GM21737 (cell line): Measurements from ENCODE around the gene PARP12.

ENCODE experiments used
- ATAC-seq: cut with Tn5 transposase; IDR thresholded peaks from one replicate; pipeline ENCODE4 v1.9.1; 2021; ENCODE audit warnings: mild to moderate bottlenecking, moderate library complexity; ENCODE audit not compliant: unreplicated experiment

PARP12 gene

DNA sequence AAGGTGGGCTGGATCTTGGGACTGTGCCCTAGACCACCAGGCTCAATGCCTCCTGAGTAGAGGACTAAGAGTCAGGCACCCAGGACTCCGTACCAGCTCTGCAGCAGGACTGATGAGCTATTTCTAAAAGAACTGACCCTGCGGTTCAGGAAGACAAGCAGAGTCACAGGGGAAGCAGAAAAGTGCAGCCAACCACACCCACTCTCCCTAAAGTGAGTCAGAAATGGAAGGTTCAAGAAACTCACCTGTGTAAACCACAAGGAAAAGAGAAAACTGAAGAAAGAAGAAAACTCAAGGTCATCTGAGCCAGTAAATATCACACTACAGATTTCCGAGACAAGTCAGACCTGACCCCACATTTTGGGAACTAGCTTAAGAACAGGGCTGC is 2.5 kb downstream of the PARP12 start:
- ATAC-seq, result no peak

DNA sequence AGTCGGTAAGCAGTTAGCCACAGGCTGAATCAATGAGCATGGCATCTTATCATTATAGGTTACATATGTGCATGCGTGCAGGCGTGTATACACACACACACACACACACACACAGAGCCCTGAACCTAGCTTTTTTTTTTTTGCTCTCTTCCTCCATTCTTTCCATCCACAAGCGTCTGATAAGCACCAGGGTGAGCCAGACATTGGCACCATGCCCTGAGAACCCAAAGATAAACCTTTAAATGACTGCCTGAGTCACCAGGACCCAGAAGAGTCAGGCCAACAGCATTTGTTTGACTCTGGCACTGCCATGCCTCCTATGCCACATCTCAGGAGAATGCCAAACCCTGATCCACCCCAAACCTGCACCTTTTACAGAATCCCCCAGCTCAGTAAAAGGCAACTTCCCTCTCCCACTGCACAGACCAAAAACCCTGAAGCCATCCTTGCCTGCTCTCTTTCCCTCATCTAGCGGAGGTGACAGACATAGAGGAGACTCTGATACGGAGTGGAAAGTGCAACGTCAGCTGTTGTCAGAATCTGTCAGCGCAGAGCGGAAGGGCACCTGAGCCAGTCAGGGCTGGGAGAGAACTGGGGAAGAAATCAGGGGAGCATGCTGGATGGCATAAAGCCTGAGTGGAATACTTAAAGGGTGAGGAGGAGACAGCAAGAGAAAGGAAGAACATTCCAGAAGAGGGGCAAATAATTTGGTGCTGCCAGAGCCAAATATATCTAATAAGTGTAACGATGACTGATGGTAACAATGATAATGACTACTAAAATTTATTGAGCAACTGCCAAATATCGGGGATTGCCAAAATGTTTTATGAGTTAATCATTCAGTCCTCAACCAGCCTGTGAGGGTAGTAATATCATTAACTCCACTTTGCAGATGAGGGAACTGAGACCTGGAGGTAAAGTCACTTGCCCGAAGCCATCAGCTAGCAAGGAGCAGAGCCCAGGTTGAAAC is 3.2 kb downstream of the PARP12 start:
- ATAC-seq, result no peak

DNA sequence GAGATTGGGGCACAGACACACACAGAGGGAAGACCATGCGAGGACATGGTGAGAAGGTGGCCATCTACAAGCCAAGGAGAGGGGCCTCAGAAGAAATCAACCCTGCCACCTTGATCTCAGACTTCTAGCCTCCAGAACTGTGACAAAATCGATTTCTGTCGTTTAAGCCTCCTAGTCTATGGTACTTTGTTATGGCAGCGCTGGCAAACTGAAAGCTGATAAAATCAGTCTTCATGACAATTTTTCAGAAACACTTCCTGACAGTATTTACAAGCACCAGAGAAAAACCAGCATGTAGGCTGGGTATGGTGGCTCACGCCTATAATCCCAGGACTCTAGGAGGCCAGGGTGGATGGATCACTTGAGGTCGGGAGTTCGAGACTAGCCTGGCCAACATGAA is 4.2 kb downstream of the PARP12 start:
- no peak for ATAC-seq

DNA sequence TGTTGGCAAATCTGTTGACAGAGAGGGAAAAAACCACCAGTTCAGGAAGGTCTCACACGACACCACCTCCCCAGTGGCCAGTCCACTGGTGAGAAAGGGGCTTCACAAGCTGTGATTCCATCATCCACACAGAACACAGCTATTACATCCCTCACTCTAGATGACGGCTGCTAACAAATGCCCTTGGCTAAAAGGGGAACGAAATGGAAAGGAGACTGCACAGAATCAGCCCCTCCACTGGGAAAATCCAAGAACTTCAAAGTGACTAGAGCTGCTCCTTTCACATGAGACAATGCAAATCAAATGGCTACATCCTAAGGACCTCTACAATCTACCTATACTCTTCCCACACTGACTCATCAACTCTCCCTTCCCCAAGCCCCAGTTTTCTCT is 5.6 kb downstream of the PARP12 start:
- no peak for ATAC-seq

DNA sequence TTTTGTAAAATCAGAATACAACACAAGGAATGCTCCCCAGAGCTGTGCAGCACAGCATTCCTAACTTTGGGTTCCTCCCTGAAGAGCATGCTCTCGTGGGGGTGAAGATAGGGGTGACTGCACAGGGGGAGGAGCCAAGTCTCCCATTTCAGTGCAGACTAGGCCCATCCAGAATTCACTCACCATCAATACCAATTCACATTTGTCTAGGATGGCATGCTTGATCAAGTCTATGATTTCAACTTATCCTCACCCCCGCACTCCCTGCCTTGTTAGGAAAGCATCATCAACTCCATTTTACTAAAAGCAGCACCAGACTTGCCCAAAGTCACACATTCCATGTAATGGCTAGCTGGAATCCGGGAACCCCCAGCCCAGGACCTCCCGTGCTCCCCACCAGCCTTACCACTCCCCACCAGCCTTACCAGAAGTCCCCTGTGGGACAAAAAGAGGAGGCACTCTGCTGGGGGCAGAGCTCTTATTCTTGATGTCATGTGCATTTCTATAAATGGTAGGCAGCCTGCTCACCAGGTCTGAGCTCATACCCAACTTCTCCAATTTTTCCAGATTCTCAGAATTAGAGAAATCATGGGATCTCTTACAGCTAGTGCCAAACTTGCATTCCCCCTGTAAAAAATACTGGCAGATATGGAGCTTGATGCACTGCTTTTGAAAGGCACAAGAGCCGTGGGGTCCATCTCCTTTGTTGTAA is 6.2 kb downstream of the PARP12 start:
- ATAC-seq, result no peak

DNA sequence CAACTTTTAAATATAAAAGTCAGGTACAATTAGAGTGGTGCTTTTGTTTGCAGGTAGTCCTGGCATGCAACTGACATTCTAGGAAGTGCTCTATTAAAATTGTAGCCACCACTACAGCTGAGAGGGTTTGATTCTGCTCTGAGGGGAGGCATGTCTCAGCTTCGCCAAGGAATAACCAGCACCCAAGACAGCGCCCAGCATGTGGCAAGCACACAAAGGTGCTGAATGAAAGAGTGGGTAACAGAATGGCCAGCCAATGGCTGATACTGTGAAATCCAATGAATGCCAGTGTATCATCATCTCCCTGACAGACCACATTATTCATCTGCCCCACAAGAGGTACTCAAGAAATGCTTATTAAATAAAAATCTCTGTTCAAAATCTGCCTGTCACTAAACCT is 6.9 kb downstream of the PARP12 start:
- ATAC-seq, result no peak

DNA sequence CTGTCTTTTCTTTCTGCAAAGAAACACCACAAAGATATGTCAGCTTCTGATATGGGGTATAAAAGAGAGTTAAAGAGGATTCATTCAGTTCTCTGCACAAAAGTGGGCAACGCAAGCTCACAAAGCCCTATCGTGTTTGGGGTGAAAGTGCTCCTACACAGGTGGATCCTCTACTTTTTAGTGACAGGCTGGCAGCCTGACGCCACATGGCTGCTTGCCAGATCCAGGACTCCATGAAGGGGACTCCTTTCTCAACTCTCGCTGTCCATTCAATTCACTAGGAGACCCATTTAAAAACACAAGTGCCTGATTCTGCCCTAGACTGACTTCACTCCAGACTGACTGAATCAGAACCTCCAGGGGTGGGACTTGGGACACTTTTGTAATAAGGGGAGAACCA is 8.0 kb downstream of the PARP12 start:
- ATAC-seq, result no peak

DNA sequence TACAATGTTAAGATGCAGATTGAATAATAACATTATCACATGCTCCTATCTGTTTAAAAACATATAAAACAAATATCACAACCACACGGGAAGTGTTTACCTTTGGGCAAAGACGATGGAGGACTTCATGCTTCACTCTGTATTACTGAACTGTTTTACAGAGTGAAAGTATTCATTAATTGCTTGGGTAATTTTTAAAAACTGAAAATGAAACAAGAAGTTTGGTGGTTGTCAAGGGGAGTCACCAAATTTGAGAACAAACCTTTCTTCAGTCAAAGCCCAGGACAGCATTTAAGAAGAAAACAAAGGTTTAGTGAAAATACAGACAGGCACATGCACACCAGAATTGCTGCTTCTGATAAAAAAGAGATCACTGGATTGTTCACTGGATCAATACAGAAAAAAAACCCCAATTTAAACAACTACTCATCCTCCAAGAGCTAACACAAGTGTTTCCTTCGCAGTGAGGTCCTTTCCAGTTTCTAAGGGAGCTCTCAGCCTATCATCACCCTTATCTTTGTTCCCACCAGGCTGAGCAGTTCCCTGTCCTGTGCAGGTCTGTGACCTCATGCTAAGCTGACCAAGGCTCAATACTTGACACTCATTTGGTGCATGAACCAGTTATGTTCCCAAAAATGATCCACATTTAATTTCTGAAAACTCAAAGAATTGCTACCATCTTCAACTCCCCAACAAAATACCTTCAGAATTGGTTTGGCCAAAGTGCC is 8.8 kb downstream of the PARP12 start:
- peak; percentile 82 for ATAC-seq

DNA sequence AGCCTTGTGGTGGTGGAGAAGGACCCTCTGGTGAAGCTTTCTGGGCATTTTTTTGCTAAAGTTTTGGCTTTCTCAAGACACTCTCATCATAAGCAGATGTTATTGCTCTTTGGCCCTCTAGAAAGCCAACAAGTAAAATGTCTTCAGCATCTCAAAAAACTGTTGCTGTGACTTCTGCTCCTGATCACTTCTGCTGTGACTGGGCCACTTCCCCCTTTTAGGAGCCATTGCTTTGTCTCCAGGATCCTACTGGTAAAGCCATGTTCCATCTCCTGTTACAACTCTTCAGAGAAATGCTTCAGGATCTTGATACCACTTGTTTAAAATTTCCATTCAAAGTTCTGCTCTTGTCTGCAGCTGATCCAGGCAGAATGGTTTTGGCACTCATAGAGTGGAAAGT is 10.9 kb downstream of the PARP12 start:
- ATAC-seq, result no peak

DNA sequence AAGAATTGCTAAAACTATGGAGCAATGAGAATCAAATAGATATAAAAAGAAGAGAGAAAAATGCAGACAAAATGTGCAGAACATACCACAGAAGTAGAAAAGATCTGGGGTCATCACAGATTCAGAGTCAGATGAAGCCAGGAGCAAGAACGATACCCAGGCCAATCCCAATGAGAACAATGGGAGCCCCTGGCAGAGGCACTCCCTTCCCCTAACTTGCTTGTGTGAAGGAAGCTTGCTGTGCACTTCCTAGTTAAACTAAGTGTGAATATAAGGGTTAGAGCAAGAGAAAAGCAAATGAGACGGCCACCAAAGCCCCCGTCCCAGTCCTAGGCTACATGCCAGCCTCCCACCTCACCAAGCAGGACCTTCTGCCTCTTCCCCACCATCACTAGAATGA is 12.7 kb downstream of the PARP12 start:
- no peak for ATAC-seq

DNA sequence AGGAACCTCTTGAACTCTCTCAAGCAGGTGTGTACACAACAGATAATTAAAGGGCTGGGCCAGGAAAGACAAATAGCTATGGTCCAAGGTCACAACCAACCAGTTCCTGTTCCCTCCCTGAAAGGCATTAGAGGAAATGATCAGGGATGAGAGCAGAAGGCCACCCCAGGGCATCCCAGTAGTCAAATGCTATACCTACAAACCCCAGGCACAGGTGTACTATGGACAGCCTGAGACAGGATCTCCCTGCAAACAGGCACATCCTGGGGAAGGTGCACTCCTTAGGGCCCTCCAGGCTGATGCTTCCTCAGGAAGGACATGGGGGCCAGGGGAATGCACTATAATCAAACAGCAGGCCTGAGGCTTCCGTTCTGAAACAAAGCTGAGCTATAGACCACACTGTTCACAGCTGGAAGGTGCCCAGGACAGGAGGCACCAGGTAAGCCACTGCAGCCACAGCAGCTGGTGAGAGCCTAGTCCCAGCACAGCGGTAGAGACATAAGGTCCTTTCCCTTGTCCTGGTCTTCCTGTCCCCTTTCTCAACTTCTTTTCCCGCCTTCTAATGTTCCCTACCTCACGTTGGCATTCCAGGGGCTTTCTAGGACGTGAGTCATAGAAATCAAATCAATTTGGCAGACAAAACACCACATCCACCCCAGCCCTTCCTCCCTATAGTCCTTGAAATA is 13.3 kb downstream of the PARP12 start:
- ATAC-seq, result no peak

DNA sequence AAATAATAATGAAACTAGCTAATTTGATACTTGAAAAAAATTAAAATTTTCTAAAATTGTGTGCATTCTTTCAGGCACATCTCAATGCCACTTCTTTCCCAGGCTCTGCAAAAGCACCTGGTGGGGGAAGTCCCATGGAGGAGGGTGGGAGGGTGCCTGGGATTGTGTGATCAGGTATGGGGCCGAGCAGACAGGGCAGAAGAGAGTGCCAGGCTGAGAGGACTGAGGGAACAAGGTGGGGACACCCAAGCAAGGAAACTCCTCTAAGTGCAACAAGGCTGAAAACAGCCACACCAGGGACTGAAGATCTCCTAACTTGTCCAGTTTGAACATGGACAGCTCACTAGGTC is 13.8 kb downstream of the PARP12 start:
- no peak for ATAC-seq

DNA sequence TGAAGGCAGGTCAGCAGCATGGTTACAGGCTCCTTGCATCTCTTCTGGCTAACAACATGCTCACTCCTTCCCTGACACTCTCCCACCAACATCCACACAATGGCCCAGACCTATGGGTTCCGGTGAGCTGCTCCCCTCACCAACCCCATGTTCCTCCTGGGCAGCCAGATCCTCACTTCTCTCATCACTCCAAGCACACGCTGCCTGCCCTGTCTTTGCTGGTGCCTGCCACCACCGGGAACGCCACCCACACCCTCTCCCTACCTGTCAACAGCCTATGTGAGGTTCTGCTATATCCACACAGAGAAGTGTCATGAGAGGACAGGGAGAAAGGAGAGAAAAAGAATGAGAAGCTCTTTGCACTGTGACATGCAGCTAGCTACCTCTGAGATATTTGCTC is 14.6 kb downstream of the PARP12 start:
- no peak for ATAC-seq

DNA sequence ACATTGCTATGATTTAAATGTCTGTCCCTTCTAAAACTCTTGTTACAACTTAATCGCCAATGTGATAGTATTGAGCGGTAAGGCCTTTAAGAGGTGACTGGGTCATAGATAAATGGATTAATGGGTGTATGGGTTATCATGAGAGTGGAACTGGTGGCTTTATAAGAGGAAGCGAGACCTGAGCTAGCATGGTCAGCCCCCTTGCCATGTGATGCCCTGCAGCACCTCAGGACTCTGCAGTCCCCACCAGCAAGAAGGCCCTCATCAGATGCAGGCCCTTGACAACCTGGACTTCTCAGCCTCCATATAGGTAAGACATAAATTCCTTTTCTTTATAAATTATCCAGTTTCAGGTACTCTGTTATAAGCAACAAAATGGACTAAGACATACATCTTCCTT is 15.6 kb downstream of the PARP12 start:
- ATAC-seq, result no peak

DNA sequence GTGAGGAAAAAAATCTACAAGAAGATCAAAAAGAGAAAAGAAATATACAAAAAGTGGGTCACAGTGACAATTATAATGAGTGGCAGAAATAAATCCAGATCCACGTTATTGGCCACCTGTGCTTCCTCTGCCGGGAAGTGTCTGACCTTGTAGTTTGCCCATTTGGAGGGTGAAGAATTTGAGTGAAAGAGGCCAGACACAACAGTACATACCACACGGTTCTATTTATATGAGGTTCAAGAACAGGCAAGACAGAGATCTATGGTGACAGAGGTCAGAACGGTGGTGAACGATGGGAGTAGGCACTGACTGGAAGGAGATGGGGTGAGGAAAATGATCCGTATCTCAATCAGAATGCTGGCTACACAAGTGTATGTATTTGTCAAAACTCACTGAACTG is 17.1 kb downstream of the PARP12 start:
- ATAC-seq, result no peak

DNA sequence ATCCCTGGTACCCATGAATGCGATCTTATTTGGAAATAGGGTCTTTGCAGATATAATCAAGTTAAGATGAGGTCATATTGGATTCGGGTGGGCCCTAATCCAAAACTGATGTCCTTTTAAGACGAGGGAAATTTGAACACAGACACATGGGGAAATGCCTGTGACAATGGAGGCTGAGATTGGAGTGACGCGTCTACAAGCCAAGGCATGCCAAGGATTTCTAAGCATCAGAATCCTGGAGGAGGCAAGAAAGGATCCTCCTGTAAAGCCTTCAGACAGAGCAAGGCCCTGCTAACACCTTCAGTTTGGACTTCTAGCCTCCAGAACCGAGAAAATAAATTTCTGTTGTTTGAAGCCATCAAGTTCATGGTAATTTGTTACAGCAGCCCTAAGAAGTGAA is 18.5 kb downstream of the PARP12 start:
- no peak for ATAC-seq

DNA sequence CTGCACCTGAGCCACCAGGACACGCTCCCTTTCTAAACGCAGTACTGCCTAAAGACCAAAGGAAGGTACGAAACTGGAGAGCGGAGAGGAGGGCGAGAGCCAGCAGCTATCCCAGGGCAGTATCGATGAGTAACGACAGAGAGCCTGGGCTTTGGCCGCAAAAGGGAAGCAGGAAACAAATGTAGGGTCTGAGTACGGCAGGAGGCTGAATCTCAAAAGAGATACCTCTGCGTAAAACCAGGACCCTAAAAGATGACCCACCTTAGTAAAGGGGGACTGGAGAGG is 20.4 kb downstream of the PARP12 start:
- no peak for ATAC-seq

DNA sequence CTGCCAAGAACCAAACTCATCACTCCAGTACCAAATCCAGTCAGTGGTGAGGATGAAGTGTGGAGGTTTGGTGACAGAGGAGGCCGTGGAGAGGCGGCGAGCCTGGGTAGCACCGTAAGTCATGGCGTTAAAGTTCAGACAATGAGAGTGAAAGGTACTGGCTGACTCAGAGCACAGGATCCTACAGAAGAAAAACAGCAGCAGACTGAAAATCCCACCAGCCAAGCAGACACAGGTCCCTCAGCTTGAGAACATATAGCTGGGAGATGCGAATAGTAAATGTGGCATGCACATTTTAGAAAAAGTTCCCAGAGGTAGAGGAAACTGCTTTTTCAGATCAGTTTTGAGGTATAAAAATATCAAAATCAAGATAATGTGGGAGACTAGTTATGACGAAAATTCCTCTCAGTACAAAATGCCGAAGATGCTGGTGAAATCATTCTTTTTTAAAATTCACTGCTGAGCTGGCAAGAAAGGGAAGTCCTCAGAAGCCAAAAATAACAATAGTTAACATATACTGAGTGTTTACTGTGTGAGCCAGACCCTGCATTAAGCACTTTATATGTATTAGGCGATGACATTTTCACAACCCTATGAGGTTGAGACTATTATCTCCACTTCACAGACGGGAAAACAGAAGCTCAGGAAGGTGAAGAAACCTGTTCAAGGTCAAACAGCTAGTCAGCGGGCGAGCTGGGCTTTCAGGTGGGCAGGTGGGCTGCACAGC is 20.9 kb downstream of the PARP12 start:
- no peak for ATAC-seq

DNA sequence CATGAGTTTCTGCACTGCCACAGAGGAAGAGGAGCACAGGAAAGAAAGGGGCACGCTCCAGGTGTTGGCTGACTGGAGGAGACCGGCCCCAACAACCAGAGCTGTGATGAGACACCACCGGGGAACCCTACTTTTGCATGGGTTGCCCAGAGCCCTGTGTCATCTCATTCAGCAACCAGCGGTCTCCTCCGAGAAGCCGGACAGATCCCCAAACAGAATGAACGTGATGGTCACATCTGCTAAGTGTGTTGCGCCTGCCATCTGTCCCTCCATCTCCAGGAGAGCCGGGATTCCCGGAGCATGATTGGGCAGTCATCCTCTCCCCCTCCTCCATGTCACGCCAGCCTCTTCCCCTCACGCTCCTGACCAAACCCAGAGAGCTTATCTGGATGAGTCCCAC is 22.9 kb downstream of the PARP12 start:
- no peak for ATAC-seq

DNA sequence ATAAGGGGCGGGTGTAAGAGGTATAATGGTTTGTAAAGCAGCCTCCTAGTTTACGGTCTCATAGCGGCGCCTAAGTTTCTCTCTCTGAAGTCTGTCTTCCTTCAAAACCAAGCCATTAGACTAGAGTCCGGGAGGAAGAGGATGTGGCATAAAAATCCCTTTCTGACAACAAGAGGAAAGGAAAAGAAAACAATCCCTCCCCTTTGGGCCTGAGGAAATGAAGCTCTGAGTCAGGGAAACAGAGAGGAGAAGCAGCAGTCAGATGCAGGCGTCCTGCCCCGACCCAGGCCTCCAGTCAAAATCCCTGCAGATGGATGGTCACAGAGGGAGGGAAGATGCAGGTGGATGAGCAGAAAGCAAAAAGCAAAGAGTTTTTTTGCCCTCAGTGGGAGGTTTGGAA is 23.7 kb downstream of the PARP12 start:
- no peak for ATAC-seq
